ENCODE results near the gene DBN1.

Gene DBN1

DNA sequence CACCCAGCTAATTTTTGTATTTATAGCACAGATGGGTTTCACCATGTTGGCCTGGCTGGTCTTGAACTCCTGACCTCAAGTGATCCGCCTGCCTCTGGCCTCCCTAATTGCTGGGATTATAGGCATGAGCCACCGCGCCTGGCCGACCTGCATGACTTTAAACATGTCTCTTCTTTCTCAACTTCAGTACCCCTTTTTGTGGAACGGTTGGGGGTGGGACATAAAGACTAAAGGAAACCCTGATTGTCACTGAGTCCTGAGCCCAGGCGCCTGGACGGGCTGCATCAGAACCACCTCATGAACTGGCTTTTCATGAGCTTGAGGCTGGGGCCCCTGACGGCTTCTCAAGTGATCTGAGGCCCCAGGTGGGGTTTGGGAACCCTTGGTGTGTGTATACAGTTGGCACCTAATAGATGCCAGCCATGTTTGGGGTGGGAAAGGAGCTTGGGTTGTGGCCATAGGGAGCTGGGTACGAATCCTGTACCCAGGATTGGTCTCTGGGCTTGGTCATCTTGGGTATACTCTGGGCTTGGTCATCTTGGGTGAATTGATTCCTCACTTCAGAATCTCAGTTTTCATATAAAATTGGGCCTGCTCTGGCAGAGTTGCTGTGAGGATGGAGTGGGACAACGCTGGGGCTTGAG lies 44.7 kb downstream of the DBN1 start:
- no peak for DNase-seq
- Histone ChIP-seq H3K56ac (ENCODE audit: low read length) (peak overlapping the region; percentile 5), H4K5ac (ENCODE audit: low read length) (no peak overlapping the region), H3K36me3 (ENCODE audit: control insufficient read depth, insufficient read depth, low read length) (no peaks in the 10 kb centered on the region), H2BK5ac (ENCODE audit: low read length) (no peak overlapping the region), H3K9ac (ENCODE audit: low read length) (no peak overlapping the region), H4K8ac (ENCODE audit: low read depth, low read length) (no peak overlapping the region), H3K27me3 (ENCODE audit: insufficient read depth, low read length, poor library complexity) (no peaks in the 10 kb centered on the region), H3K18ac (ENCODE audit: low read length) (no peak overlapping the region), H3K4me2 (ENCODE audit: low read length) (no peak overlapping the region), H3K4me3 (ENCODE audit: low read length) (no peak overlapping the region), H2AK5ac (ENCODE audit: low read length) (no peak overlapping the region), H3K79me1 (ENCODE audit: low read length) (peaks cover 11% of the 10 kb centered on the region), H3K4me1 (ENCODE audit: control insufficient read depth, low read depth, low read length) (peaks cover 6% of the 10 kb centered on the region), H3K4ac (ENCODE audit: low read depth, low read length) (no peak overlapping the region), H2BK15ac (replicated peaks; ENCODE audit: low read depth) (no peak overlapping the region), H3K79me2 (ENCODE audit: control insufficient read depth, insufficient read depth, low read length) (peaks cover 5% of the 10 kb centered on the region), H3K23ac (ENCODE audit: low read length) (no peak overlapping the region), H3K27ac (ENCODE audit: low read depth, low read length) (no peak overlapping the region), H2BK120ac (ENCODE audit: low read depth, low read length) (no peak overlapping the region)
- no CpG with 5 or more reads among the region's 10 CpGs for WGBS (ENCODE audit: extremely low coverage, insufficient coverage, low lambda C conversion rate)

GRCh38 chr5:177427919-177428573 lies 45.4 kb downstream of the DBN1 start:
- no peaks in the 10 kb centered on the region for H3K36me3 ChIP-seq (ENCODE audit: control insufficient read depth, insufficient read depth, low read length)
- H3K18ac ChIP-seq (ENCODE audit: low read length) = no peak overlapping the region
- H2BK120ac ChIP-seq (ENCODE audit: low read depth, low read length) = no peak overlapping the region
- no peak overlapping the region for H4K5ac ChIP-seq (ENCODE audit: low read length)
- H3K23ac ChIP-seq (ENCODE audit: low read length) = no peak overlapping the region
- no peak overlapping the region for H4K8ac ChIP-seq (ENCODE audit: low read depth, low read length)
- DNase-seq = no peak
- H2AK5ac ChIP-seq (ENCODE audit: low read length) = no peak overlapping the region
- WGBS (ENCODE audit: extremely low coverage, insufficient coverage, low lambda C conversion rate) = no CpG with 5 or more reads among the region's 11 CpGs
- peaks cover 6% of the 10 kb centered on the region for H3K4me1 ChIP-seq (ENCODE audit: control insufficient read depth, low read depth, low read length)
- peak overlapping the region; percentile 94 for H3K9ac ChIP-seq (ENCODE audit: low read length)
- no peak overlapping the region for H2BK15ac ChIP-seq (replicated peaks; ENCODE audit: low read depth)
- H2BK5ac ChIP-seq (ENCODE audit: low read length) = no peak overlapping the region
- H3K4me3 ChIP-seq (ENCODE audit: low read length) = no peak overlapping the region
- no peaks in the 10 kb centered on the region for H3K27me3 ChIP-seq (ENCODE audit: insufficient read depth, low read length, poor library complexity)
- H3K4ac ChIP-seq (ENCODE audit: low read depth, low read length) = no peak overlapping the region
- H3K79me1 ChIP-seq (ENCODE audit: low read length) = peaks cover 11% of the 10 kb centered on the region
- no peak overlapping the region for H3K27ac ChIP-seq (ENCODE audit: low read depth, low read length)
- H3K4me2 ChIP-seq (ENCODE audit: low read length) = no peak overlapping the region
- H3K79me2 ChIP-seq (ENCODE audit: control insufficient read depth, insufficient read depth, low read length) = peaks cover 5% of the 10 kb centered on the region
- peak overlapping the region; percentile 94 for H3K56ac ChIP-seq (ENCODE audit: low read length)

DNA sequence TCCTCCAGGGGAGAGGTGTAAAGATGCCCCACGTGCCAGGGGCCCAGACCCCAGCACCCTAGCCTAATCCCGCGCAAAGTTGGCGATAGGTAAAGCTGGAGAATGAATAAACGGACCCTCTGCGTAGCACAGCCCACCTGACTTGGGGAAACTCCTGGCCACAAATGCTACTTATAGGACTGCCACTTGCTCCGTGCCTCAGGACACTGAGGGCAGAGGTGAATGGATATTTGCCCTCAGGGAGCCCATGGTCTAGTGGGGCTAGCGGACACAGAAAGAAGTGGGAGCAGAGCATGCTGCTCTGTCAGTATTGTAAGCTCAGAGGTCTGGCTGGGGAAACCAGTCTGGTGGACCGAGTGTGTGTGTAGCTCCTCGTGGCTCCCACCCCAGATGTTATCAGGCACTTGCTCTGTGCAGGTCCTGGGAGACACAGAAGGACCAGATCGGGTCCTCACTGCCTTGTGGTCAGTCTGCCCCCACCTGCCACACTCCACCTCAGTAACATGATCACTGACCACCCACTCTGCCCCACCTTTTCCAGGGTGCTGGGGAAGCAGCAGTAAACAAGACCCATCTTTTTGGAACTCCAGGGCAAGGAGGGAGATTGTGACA lies 46.1 kb downstream of the DBN1 start:
- no CpG with 5 or more reads among the region's 11 CpGs for WGBS (ENCODE audit: extremely low coverage, insufficient coverage, low lambda C conversion rate)
- no peak overlapping the region for H2AK5ac ChIP-seq (ENCODE audit: low read length)
- DNase-seq = no peak

DNA sequence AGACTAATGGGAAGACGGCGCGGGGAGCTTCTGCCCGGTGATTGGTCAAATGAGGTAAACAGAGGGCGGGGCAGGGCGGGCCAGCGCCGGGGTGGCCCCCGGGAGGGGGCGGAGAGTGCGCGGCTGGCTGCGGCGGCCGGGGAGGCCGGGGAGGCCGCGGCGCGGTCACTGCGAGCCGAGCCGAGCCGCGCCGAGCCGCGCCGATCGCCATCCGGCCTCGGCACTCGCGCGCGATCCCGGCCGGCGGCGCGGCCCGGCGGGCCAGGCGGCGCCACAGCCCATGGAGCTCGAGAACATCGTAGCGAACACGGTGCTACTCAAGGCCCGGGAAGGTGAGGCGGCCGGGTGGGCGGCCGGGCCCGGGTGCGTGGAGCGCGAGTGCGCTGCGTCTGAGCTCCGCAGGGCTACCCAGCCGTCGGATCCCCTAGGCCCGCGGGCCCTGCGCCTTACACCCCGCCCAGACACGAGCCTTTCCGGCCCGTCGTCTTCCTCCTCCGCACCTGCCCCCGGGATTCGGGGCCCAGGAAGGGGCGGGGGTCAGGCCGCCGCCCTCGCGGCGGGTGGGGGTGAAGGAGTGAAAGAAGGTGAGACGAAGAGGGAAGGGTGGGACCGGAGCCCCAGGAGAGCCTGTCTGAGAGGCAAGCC lies 46.7 kb downstream of the DBN1 start, which contains the start of gene GRK6:
TSS of gene GRK6 (plus strand) at position 111 of the 645 bp plus-strand sequence. CDS start at position 281, 170 bp downstream.
- Histone ChIP-seq H2BK120ac (ENCODE audit: low read depth, low read length) (peak within 1 kb of the TSS; percentile 78), H4K5ac (ENCODE audit: low read length) (no peak within 1 kb of the TSS)
- peak; percentile 42 for DNase-seq

More for the DNA sequence above, 46.1 kb downstream of the DBN1 start:
- H3K9ac ChIP-seq (ENCODE audit: low read length) = peak overlapping the region; percentile 94
- H4K5ac ChIP-seq (ENCODE audit: low read length) = no peak overlapping the region
- peaks cover 5% of the 10 kb centered on the region for H3K79me2 ChIP-seq (ENCODE audit: control insufficient read depth, insufficient read depth, low read length)
- no peak overlapping the region for H2BK5ac ChIP-seq (ENCODE audit: low read length)
- H3K4ac ChIP-seq (ENCODE audit: low read depth, low read length) = no peak overlapping the region
- H3K4me3 ChIP-seq (ENCODE audit: low read length) = peak overlapping the region; percentile 82
- H2BK15ac ChIP-seq (replicated peaks; ENCODE audit: low read depth) = no peak overlapping the region
- H3K27me3 ChIP-seq (ENCODE audit: insufficient read depth, low read length, poor library complexity) = no peaks in the 10 kb centered on the region
- no peak overlapping the region for H3K27ac ChIP-seq (ENCODE audit: low read depth, low read length)
- H3K79me1 ChIP-seq (ENCODE audit: low read length) = peaks cover 11% of the 10 kb centered on the region
- no peak overlapping the region for H2BK120ac ChIP-seq (ENCODE audit: low read depth, low read length)
- no peak overlapping the region for H3K18ac ChIP-seq (ENCODE audit: low read length)
- no peak overlapping the region for H4K8ac ChIP-seq (ENCODE audit: low read depth, low read length)
- no peaks in the 10 kb centered on the region for H3K36me3 ChIP-seq (ENCODE audit: control insufficient read depth, insufficient read depth, low read length)
- H3K4me1 ChIP-seq (ENCODE audit: control insufficient read depth, low read depth, low read length) = peaks cover 6% of the 10 kb centered on the region
- peak overlapping the region; percentile 94 for H3K56ac ChIP-seq (ENCODE audit: low read length)
- peak overlapping the region; percentile 89 for H3K4me2 ChIP-seq (ENCODE audit: low read length)
- H3K23ac ChIP-seq (ENCODE audit: low read length) = no peak overlapping the region

DNA sequence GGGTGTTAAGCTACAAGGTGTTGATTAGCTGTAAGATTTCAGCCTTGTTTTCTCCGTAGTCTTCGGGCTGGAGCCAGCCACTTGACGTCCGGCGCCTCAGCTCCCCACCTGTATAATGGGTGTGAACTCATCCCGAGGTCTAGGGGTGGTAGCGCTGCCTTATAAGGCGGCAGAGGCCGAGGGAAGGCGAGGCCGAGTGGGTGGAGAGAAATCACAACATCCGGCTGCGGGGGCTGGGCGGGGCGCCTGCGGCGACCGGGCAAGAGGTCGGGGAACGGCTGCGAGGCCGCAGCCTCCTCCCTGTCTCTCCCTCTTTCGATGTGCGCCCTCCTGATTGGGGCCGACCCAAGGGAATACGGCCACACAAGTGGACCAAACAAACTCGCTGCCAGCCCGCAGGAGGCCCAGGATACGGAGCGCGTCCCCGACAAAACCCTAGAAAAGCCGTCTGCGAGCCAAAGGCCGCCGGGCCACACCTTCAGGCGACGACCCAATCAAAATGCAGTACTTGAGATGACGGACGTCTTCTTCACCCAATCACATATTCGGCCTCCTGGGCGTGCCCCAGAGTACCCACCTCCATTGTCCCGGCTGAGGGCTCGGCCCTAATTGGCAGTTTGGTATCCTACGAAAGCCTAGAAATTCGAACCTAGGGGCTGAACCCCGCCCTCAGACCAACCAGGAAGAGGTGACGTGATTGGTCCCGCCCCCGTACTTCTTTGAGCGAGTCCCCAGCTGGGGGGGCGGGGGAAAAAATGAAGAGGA lies 47.5 kb downstream of the DBN1 start:
- Histone ChIP-seq H2BK15ac (replicated peaks; ENCODE audit: low read depth) (no peak overlapping the region), H3K27me3 (ENCODE audit: insufficient read depth, low read length, poor library complexity) (no peaks in the 10 kb centered on the region), H4K8ac (ENCODE audit: low read depth, low read length) (no peak overlapping the region), H2BK5ac (ENCODE audit: low read length) (no peak overlapping the region), H2BK120ac (ENCODE audit: low read depth, low read length) (no peak overlapping the region), H3K4ac (ENCODE audit: low read depth, low read length) (no peak overlapping the region), H3K4me2 (ENCODE audit: low read length) (peak overlapping the region; percentile 83), H4K5ac (ENCODE audit: low read length) (no peak overlapping the region), H3K56ac (ENCODE audit: low read length) (peak overlapping the region; percentile 83), H3K4me1 (ENCODE audit: control insufficient read depth, low read depth, low read length) (peaks cover 6% of the 10 kb centered on the region), H3K79me2 (ENCODE audit: control insufficient read depth, insufficient read depth, low read length) (peaks cover 5% of the 10 kb centered on the region), H3K27ac (ENCODE audit: low read depth, low read length) (peak overlapping the region; percentile 69), H3K23ac (ENCODE audit: low read length) (no peak overlapping the region), H3K4me3 (ENCODE audit: low read length) (peak overlapping the region; percentile 55), H3K79me1 (ENCODE audit: low read length) (peaks cover 11% of the 10 kb centered on the region), H3K18ac (ENCODE audit: low read length) (peak overlapping the region; percentile 11), H3K36me3 (ENCODE audit: control insufficient read depth, insufficient read depth, low read length) (no peaks in the 10 kb centered on the region), H3K9ac (ENCODE audit: low read length) (peak overlapping the region; percentile 70), H2AK5ac (ENCODE audit: low read length) (no peak overlapping the region)
- no CpG with 5 or more reads among the region's 52 CpGs for WGBS (ENCODE audit: extremely low coverage, insufficient coverage, low lambda C conversion rate)
- peak; percentile 100 for DNase-seq

More for the DNA sequence above, 46.7 kb downstream of the DBN1 start, which contains the start of gene GRK6:
- Histone ChIP-seq H3K27ac (ENCODE audit: low read depth, low read length) (peak within 1 kb of the TSS; percentile 69), H3K79me1 (ENCODE audit: low read length) (peaks cover 11% of the 10 kb centered on the region), H4K8ac (ENCODE audit: low read depth, low read length) (no peak within 1 kb of the TSS), H3K56ac (ENCODE audit: low read length) (peak within 1 kb of the TSS; percentile 94), H3K23ac (ENCODE audit: low read length) (peak within 1 kb of the TSS; percentile 99), H3K9ac (ENCODE audit: low read length) (peak within 1 kb of the TSS; percentile 94), H3K4me1 (ENCODE audit: control insufficient read depth, low read depth, low read length) (peaks cover 6% of the 10 kb centered on the region), H3K27me3 (ENCODE audit: insufficient read depth, low read length, poor library complexity) (no peaks in the 10 kb centered on the region), H2BK15ac (replicated peaks; ENCODE audit: low read depth) (no peak within 1 kb of the TSS), H3K4me3 (ENCODE audit: low read length) (peak within 1 kb of the TSS; percentile 82), H3K36me3 (ENCODE audit: control insufficient read depth, insufficient read depth, low read length) (no peaks in the 10 kb centered on the region), H2BK5ac (ENCODE audit: low read length) (no peak within 1 kb of the TSS), H3K4me2 (ENCODE audit: low read length) (peak within 1 kb of the TSS; percentile 89), H3K18ac (ENCODE audit: low read length) (peak within 1 kb of the TSS; percentile 46), H2AK5ac (ENCODE audit: low read length) (peak within 1 kb of the TSS; percentile 37), H3K4ac (ENCODE audit: low read depth, low read length) (peak within 1 kb of the TSS; percentile 56), H3K79me2 (ENCODE audit: control insufficient read depth, insufficient read depth, low read length) (peaks cover 5% of the 10 kb centered on the region)
- no CpG with 5 or more reads among the region's 82 CpGs for WGBS (ENCODE audit: extremely low coverage, insufficient coverage, low lambda C conversion rate)

Data from mesendoderm (in vitro differentiated cells).